GM23338 (cell line): ENCODE measurements around the gene MYD88. TPM values are rescaled to one million over a fixed set of nuclear protein-coding genes. Genes with fewer than 3 reads are reported as not detected.

Experiments used
- ATAC-seq: fragments of 200-7000 bp; cut with Tn5 transposase; 3 replicates; pipeline ENCODE4 v1.9.1; 2020
- DNase-seq: peaks from one replicate; pipeline ENCODE4 v3.0.0-alpha.2; 2015; ENCODE audit warnings: low spot score
- H2AFZ ChIP-seq: fragments of 200-600 bp; sonication (generic); 2 replicates; pipeline ENCODE4 v1.8.0; 2016; ENCODE audit warnings: antibody characterized with exemption, mild to moderate bottlenecking, moderate library complexity
- H3F3A ChIP-seq: fragments of 200-600 bp; sonication (generic); replicated peaks from 2 replicates; pipeline ENCODE4 v1.8.0; 2017; ENCODE audit warnings: antibody characterized with exemption, mixed run types, low read depth
- H3K27ac ChIP-seq: fragments of 200-600 bp; sonication (generic); 2 replicates; pipeline ENCODE4 v1.6.1; 2016; ENCODE audit warnings: low read depth
- H3K27me3 ChIP-seq: fragments of 200-600 bp; sonication (generic); 2 replicates; pipeline ENCODE4 v1.8.0; 2016; ENCODE audit warnings: mild to moderate bottlenecking, mixed run types, moderate library complexity; ENCODE audit not compliant: insufficient read depth
- H3K36me3 ChIP-seq: fragments of 200-600 bp; sonication (generic); 2 replicates; pipeline ENCODE4 v1.8.0; 2016; ENCODE audit warnings: mild to moderate bottlenecking; ENCODE audit not compliant: insufficient read depth
- H3K4me1 ChIP-seq: fragments of 200-600 bp; sonication (generic); 2 replicates; pipeline ENCODE4 v1.8.0; 2016; ENCODE audit warnings: mild to moderate bottlenecking, moderate library complexity; ENCODE audit not compliant: insufficient read depth
- H3K4me2 ChIP-seq: fragments of 200-600 bp; sonication (generic); 2 replicates; pipeline ENCODE4 v1.7.1; 2017; ENCODE audit warnings: mixed run types
- H3K4me3 ChIP-seq: fragments of 200-600 bp; sonication (generic); 2 replicates; pipeline ENCODE4 v1.6.1; 2016; ENCODE audit warnings: mixed run types
- H3K79me2 ChIP-seq: fragments of 200-600 bp; sonication (generic); replicated peaks from 2 replicates; pipeline ENCODE4 v1.8.0; 2017; ENCODE audit warnings: mild to moderate bottlenecking; ENCODE audit not compliant: insufficient read depth
- H3K9me2 ChIP-seq: fragments of 200-600 bp; sonication (generic); 2 replicates; pipeline ENCODE4 v1.8.0; 2017; ENCODE audit not compliant: insufficient read depth
- H4K20me1 ChIP-seq: fragments of 200-600 bp; sonication (generic); replicated peaks from 2 replicates; pipeline ENCODE4 v1.8.0; 2017; ENCODE audit warnings: mild to moderate bottlenecking; ENCODE audit not compliant: insufficient read depth
- H3K27ac Mint-ChIP-seq: 2 replicates; pipeline ENCODE4 v1.8.0; 2020; ENCODE audit warnings: inconsistent platforms, mild to moderate bottlenecking, moderate library complexity, mixed read lengths
- H3K27me3 Mint-ChIP-seq: 3 replicates; pipeline ENCODE4 v1.8.0; 2022; ENCODE audit warnings: low read depth, mild to moderate bottlenecking, moderate library complexity, mixed read lengths, inconsistent platforms; ENCODE audit not compliant: insufficient read depth, poor library complexity
- H3K36me3 Mint-ChIP-seq: 3 replicates; pipeline ENCODE4 v1.8.0; 2021; ENCODE audit warnings: low read depth, mild to moderate bottlenecking, inconsistent platforms, moderate library complexity, mixed read lengths
- H3K4me1 Mint-ChIP-seq: 3 replicates; pipeline ENCODE4 v1.8.0; 2020; ENCODE audit warnings: mild to moderate bottlenecking, inconsistent platforms, mixed read lengths
- H3K4me3 Mint-ChIP-seq: 3 replicates; pipeline ENCODE4 v1.8.0; 2021; ENCODE audit warnings: moderate library complexity, mild to moderate bottlenecking, inconsistent platforms, mixed read lengths
- H3K9me3 Mint-ChIP-seq: 3 replicates; pipeline ENCODE4 v1.8.0; 2020; ENCODE audit warnings: moderate library complexity, mild to moderate bottlenecking, inconsistent platforms, mixed read lengths
- CREB1 ChIP-seq: fragments of 250-450 bp; sonication (Bioruptor Pico); IDR thresholded peaks from 2 replicates; pipeline ENCODE4 v1.5.0; 2020; ENCODE audit warnings: low read depth, mild to moderate bottlenecking, moderate library complexity
- CTCF ChIP-seq, 2 experiments: fragments of 200-600 bp in 1 of 2; sonication (generic) in 1 of 2; conservative IDR thresholded peaks; 2 replicates each; pipeline versions ENCODE4 v1.5.1 to v1.6.1; 2016 to 2017; ENCODE audit warnings: antibody characterized with exemption in 2 of 2, low read depth in 2 of 2, mild to moderate bottlenecking in 2 of 2, moderate library complexity in 1 of 2
- ETS1 ChIP-seq: IDR thresholded peaks from 2 replicates; pipeline ENCODE4 v1.6.1; 2016; ENCODE audit warnings: antibody characterized with exemption
- EZH2 ChIP-seq: fragments of 200-600 bp; sonication (generic); IDR thresholded peaks from one replicate; pipeline ENCODE4 v1.8.0; 2017; ENCODE audit warnings: antibody characterized with exemption, mild to moderate bottlenecking, low read depth; ENCODE audit not compliant: unreplicated experiment
- EZH2phosphoT487 ChIP-seq: fragments of 200-600 bp; sonication (generic); IDR thresholded peaks from one replicate; pipeline ENCODE4 v1.8.1; 2018; ENCODE audit warnings: antibody characterized with exemption; ENCODE audit not compliant: unreplicated experiment
- JUNB ChIP-seq: IDR thresholded peaks from one replicate; pipeline ENCODE4 v1.6.1; 2016; ENCODE audit warnings: antibody characterized with exemption; ENCODE audit not compliant: unreplicated experiment
- NANOG ChIP-seq: IDR thresholded peaks from 2 replicates; pipeline ENCODE4 v1.6.1; 2016; ENCODE audit warnings: antibody characterized with exemption, borderline replicate concordance
- POLR2AphosphoS5 ChIP-seq: IDR thresholded peaks from 2 replicates; pipeline ENCODE4 v1.6.1; 2016; ENCODE audit warnings: antibody characterized with exemption, low read depth
- REST ChIP-seq: IDR thresholded peaks from one replicate; pipeline ENCODE4 v1.6.1; 2018; ENCODE audit warnings: antibody characterized with exemption; ENCODE audit not compliant: unreplicated experiment
- STAT1 ChIP-seq: IDR thresholded peaks from one replicate; pipeline ENCODE4 v1.6.1; 2016; ENCODE audit warnings: antibody characterized with exemption; ENCODE audit not compliant: unreplicated experiment
- ZNF114 ChIP-seq: fragments of 250-450 bp; sonication (Bioruptor Pico); IDR thresholded peaks from 2 replicates; pipeline ENCODE4 v1.5.0; 2020; ENCODE audit warnings: mild to moderate bottlenecking, moderate library complexity
- ZNF331 ChIP-seq: fragments of 250-450 bp; sonication (Bioruptor Pico); IDR thresholded peaks from 2 replicates; pipeline ENCODE4 v1.5.0; 2020; ENCODE audit warnings: low read depth, mild to moderate bottlenecking, moderate library complexity
- ZNF462 ChIP-seq: fragments of 250-450 bp; sonication (Bioruptor Pico); IDR thresholded peaks from 2 replicates; pipeline ENCODE4 v1.5.0; 2020; ENCODE audit warnings: mild to moderate bottlenecking, moderate library complexity
- polyA plus RNA-seq: library from polyadenylated mRNA; unstranded; fragments of >200 nt; fragmentation: Nextera tagmentation; extraction: Ambion mirVana; gene quantifications from 2 replicates; pipeline ENCODE4 v1.2.1, GENCODE V29; 2016
- total RNA-seq: library from RNA; depleted of rRNA; stranded (reverse); fragments of >200 nt; shearing (Covaris generic); gene quantifications from 2 replicates; pipeline ENCODE4 v1.2.3, GENCODE V29; 2014

MYD88 gene
- total and polyA plus RNA-seq, 2 experiments from 2014 or later = 15.5 to 26.0 TPM

GRCh38 chr3:38177181-38177580 is 38.7 kb downstream of the MYD88 start:
- H3K4me3 Mint-ChIP-seq = no peak overlapping the region
- no peaks in the 10 kb centered on the region for H3K36me3 ChIP-seq
- 0 out of 3 replicates have a peak, but pooled peaks cover 3% of the 10 kb centered on the region for H3K36me3 Mint-ChIP-seq
- H3K9me2 ChIP-seq = no peaks in the 10 kb centered on the region
- H4K20me1 ChIP-seq = peaks cover 52% of the 10 kb centered on the region
- no peaks in the 10 kb centered on the region for H3K27me3 Mint-ChIP-seq
- ATAC-seq (no peak), DNase-seq (no peak)
- H3K9me3 Mint-ChIP-seq = no peaks in the 10 kb centered on the region
- H3K27ac ChIP-seq = no peak overlapping the region
- H3K79me2 ChIP-seq = peaks cover 99% of the 10 kb centered on the region
- no peaks in the 10 kb centered on the region for H3K27me3 ChIP-seq
- no peak overlapping the region for H2AFZ ChIP-seq
- 0 out of 2 replicates have a peak overlapping the region, but pooled peaks have one; percentile 54 for H3K27ac Mint-ChIP-seq
- TF ChIP-seq ZNF114 (CRISPR knock-in tag) (no peak), CREB1 (CRISPR knock-in tag) (no peak), ZNF331 (CRISPR knock-in tag) (no peak), JUNB (no peak), NANOG (no peak), CTCF (conservative IDR thresholded peaks at IDR 0.05; ENCODE audit: low read depth in 2 of 2) (no peak), REST (no peak), EZH2phosphoT487 (no peak), ZNF462 (no peak), POLR2AphosphoS5 (no peak), STAT1 (no peak), ETS1 (no peak), EZH2 (no peak)
- H3K4me3 ChIP-seq = no peak overlapping the region
- peaks cover 17% of the 10 kb centered on the region for H3K4me1 ChIP-seq
- peaks cover 26% of the 10 kb centered on the region for H3K4me1 Mint-ChIP-seq
- no peak overlapping the region for H3K4me2 ChIP-seq
- H3F3A ChIP-seq = no peaks in the 10 kb centered on the region
